Measurements from ENCODE around the gene GPR146.
A peak's percentile ranks its signal among the peaks of the same experiment; 100 is the strongest.

The GPR146 gene

DNA sequence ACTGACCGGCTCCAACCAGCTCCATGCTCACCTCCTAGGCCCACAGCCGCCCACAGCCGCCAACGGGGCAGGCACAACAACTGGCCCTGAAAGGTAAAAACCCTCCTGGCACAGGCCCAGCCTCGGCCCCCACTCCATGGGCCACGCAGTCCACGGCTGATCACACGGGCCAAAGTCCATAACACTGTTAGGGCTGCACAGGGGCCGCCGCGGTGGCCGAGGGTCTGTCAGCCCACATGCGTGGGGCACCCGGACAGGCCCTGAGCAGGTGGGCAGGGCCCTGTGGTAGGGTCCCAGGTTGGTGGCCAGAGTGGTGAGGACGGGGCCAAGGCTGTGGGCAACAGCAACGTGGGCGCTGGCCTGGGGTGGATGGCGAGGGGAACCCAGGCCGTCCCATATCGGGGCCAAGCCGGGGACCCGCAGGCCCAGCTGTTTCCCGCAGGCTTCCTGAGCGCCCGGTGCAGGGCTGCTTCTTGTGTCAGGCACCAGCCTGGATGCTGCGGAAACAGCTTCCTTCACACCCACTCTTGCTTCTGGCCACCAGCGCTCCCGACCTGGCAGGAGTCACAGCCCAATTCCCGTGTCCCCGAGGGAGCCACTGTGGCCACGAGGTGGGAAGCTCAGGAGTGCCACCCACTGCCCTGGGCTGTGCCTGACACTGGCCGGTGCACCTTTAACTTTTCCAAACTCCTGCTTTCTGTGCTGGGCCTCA lies 32.2 kb upstream of the GPR146 start:
- DNase-seq = no peak

DNA sequence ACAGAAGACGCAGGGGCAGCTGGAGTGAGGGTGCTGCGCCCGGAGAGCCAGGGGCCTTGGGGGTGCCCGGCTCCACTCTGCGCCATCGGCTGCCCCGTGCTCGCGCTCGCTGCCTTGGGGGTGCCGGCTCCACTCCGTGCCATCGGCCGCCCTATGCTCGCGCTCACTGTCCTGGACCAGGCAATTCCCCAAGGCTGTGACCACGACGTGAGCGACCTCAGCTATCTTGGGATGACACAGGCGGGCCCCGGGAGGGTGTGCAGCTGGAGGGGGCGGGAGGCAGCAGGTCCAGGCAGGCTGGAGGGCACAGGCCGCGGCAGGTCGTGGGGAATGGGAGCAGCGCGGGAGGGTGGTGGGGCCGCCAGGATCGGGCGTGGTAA lies 31.6 kb upstream of the GPR146 start:
- no peak for DNase-seq

- DNase-seq = no peak
These were observed 30.8 kb upstream of the GPR146 start for GRCh38 chr7:1013581-1013980.

GRCh38 chr7:1014681-1015080 lies 29.7 kb upstream of the GPR146 start:
- no peak for DNase-seq

DNA sequence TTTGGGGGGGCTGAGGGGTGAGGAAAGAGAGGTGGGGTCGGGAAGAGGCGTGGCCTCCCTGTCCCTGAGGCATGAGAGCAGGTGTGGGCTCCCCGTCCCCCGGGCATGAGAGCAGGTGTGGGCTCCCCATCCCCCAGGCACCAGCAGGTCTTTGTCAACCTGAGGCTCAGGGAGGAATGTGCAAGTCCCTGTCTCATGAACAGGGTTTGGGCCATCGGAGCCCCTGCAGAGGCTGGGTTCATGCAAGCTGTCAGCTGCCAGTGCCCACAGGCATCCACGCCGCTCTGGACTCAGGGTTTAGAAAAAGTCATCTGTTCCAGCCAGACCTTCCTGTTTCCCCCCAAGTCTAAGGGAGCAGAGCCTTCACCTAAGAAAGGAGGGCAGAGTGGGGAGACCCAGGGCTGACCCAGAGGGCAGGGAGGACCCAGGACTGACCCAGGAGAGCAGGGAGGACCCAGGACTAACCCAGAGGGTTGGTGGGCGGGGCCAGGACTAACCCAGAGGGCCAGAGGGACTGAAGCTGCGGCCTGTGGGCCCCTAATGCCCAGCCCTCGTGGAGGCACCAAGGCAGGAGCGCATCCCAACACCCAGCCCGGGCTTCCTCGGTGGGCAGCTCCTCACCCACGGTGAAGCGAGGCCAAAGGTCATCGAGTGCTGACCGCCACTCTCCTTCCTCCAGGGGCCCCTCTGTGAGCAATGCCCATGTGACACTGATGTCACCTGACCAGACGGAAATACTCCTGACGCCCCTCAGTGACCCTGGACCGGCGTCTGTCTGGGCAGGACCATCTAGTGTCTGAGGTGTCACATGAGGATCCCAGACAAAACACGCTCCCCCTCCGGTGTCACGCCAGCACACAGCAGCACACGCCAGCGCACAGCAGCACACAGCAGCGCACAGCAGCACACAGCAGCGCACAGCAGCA lies 28.9 kb upstream of the GPR146 start:
- peak; percentile 57 for DNase-seq

- DNase-seq = no peak
These were observed 27.5 kb upstream of the GPR146 start for GRCh38 chr7:1016577-1017531.

DNA sequence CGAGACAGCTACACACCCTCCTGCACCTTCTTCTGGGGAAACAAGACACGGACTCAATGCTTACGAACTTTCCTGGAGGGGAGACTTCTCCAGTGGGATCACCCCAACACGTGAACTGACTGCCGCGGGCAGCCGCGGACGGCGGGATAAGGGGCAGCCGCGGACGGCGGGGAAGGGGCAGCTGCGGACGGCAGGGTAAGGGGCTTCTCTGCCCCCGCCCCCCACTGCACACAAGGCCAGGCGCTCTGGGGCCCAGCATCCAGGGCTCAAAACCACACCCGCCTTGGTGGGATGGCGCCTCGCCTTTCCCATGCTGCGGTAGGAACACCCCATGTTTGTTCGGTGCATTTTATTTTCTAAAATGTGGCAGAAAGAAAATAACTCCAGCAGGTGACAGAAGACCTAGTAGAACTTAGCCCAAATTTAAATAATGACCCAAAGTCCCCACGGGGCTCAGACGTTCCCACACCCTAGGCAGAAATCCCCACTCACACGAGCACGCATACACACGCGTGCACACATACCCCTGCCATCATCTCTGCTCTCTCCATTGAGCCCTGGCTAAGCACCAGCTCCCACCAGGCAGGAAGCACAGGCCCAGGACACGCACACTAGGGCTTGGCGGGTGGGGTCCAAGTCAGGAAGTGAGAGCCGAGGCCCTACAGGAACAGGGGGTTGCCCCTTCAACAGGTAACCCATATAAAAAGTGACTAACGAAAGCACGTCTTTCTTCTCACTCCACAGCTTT lies 26.6 kb upstream of the GPR146 start:
- no peak for DNase-seq

- DNase-seq = no peak
These were observed 26.0 kb upstream of the GPR146 start for GRCh38 chr7:1018334-1018695.

- no peak for DNase-seq
These were observed 25.0 kb upstream of the GPR146 start for GRCh38 chr7:1019255-1019785.

DNA sequence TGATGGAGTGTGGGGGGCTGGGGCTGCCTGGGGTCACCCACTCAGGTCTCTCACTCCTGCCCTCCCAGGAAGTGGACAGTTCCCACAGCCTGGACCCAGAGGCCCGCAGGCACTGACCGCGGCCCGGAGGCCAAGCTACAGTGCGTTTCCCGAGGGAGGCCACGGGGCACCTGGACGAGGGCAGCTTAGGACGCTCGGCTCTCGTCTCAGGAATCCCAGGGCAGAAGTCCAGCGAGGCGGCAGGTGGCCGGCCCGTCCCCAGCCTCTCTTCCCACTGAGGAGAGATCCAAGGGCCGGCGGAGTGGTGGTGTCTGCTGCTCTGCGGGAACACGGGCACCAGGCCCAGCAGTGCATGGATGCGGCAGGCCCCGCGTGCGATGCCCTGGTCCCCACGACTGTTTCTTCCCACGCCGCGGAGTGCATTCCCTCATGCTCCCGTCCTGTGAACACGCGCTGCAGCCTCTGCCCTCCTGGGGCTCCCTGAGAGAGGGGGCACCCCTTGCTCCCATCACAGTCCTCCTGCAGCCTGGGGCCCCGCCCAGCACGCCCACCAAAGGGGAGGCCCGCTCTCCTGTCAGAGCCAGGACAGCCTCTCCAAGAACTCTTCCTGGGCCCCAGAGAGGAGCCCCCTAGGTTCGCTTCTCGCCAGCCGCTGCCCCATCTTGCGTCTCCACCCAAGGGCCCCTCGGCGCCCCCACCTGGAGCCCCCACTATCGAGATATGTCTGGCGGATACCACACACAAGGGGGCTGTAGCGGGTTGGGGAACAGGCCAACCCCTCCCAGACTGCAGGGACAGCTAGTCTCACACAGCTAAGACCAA lies 24.3 kb upstream of the GPR146 start:
- no peak for DNase-seq

GRCh38 chr7:1020849-1021251 lies 23.5 kb upstream of the GPR146 start:
- DNase-seq = no peak

- DNase-seq = no peak
These were observed 23.0 kb upstream of the GPR146 start for GRCh38 chr7:1021366-1021765.

DNA sequence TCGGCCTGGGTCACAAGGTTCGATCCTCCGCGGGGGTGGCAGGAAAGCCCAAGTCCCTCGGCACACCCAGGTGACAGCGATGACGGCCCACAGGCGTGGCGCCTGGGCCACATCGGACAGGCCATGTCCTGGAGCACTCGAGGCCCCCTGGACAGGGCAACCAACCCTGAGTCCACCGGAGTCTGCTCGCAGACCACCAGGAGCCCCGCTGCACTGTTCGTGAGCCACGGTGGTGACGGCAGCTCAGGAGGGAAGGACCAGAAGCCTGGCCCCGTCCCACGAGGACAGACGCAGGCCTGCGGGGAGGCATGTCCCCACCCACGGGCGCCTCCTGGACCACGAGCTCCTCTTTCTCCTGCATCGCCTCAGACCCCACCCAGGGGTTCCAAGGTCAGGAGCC lies 22.4 kb upstream of the GPR146 start:
- DNase-seq = no peak

DNA sequence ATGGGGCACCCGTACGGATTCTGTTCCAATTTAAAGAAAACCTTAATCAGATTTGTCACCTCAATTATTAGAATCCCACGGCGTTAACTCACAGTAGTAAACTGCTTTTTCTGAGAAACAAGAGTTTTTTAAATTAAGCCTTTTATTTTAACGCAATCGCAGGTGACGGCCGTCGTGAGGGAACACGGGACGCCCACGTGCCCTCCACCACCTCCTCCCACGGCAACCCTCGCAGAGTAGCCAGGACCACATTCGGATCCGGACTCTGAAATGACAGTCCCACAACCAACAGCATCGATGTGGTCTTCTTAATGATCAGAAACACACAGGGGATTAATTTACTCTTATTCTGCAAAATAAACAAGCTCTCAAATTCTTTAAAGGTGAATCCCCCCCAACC lies 22.0 kb upstream of the GPR146 start:
- DNase-seq = no peak

DNA sequence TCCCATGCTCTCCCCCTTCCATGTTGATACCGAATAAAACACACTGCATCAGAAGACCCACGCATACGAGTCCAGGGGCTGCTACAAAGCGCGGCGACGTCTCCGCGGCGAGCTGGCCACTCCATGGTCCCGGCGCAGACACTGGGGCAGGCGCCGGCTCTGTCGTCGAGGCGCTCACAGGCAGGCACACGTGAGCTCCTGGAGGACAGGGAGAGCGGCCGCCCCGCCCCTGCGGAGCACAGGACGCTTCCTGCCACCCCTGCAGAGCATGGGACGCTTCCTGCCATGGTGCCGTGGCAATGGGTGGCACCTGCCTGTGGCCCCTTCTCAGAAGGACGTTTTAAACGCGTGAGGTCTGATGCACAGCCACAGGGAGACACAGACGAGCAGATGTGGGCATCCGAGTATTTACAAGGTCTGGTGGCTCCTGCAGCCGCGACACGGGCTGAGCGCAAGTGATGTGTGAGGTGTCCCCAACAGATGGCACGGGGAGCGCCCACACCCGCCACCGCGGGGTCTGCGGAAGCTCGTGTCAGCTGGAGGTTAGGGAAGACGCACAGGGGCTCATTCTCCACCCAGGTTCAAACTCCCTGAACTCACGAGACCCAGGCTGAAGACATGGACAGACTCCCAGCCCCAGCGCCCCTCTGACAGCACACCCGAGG lies 21.4 kb upstream of the GPR146 start:
- DNase-seq = no peak

DNA sequence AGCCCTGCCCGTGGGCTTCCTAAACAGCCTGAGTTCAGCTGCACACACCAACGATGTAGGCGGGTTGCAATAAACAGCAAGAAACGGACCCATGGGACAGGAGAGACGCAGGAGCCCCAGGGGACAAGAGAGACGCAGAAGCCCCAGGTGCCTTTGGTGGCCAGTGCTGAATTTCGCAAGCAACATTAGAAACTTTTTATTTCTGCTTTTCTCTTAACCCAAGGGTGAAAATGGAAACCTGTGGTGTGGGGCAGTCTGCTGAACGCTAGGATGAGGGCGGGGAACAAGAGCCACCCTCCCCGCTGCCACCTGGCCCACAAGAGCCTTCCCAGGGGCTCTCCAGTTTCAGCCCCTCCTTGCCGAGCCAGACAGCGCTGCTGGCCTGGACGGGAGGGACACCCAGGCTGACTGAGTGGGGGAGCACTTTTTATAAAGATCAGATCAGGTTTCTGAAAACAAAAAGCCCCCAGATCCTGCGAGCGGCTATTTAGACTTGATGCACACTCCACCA lies 20.0 kb upstream of the GPR146 start:
- DNase-seq = no peak

- DNase-seq = no peak
These were observed 19.2 kb upstream of the GPR146 start for GRCh38 chr7:1024876-1025742.

DNA sequence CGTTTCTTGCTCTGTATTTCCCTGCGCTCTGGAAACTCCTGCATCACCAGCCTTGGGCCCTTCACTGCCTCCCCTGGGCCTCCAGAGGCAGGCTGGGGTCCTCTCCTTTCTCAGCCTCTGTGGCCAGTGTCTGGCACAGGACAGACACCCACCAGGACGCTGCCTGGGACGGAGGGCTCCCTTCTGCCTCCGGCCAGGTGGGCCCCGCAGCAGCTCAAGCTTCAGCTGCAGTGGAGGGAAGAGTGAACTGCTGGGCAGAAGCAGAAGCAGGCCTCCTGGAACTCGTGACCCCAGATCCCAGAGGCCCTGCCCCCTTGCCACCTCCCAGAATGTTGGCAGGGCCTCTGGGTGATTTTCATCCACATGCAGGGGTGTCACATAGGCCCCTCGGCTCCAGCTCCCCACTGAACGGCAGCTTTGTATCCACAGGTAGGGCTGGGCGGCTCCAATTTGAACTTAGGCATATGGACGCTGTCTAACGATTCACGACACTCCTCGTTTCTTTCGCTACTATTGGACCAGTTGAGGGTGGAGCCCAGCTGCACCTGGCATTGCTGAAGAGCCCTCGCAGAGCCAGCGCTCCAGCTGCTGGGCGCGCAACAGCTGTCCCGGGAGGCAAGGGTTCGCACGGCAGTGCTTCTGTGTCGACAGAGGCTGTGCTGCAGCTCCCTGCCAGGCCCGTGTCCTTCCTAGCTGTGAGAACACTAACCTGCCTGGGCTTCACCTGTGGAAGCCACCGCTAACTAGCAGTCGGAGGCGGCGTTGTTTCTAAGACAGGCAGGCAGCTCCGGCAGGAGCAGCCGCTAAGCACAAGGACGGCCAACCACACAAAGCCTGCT lies 18.4 kb upstream of the GPR146 start:
- peak; percentile 49 for DNase-seq
